ENCODE measurements around the gene TXNL4A.
A peak's percentile ranks its signal among the peaks of the same experiment; 100 is the strongest.
"Not testable (repeated sequence)": the region's sequence is repeated elsewhere in the genome, so short reads cannot be mapped to it uniquely, and the experiment has no call there.

The TXNL4A gene

GRCh38 chr18:79988451-79989194 is at the start of gene TXNL4A:
Gene TXNL4A, minus strand, starts transcription at chr18:79988563. Its CDS starts 171 bp downstream, at chr18:79988392.
- peak; percentile 84 for DNase-seq
- in situ Hi-C loops (cut with MboI; ENCODE audit: low pct_unique_long_range_greater_than_20kb, low sequenced_read_pairs) = no loop called here

- in situ Hi-C loops (cut with MboI; ENCODE audit: low pct_unique_long_range_greater_than_20kb, low sequenced_read_pairs) = no loop called here
- DNase-seq = no peak
Observed at GRCh38 chr18:80037300-80037699, 48.9 kb upstream of the TXNL4A start.

GRCh38 chr18:80035997-80036396 is 47.6 kb upstream of the TXNL4A start:
- in situ Hi-C loops (cut with MboI; ENCODE audit: low pct_unique_long_range_greater_than_20kb, low sequenced_read_pairs) = no loop called here
- DNase-seq = no peak

- in situ Hi-C loops (cut with MboI; ENCODE audit: low pct_unique_long_range_greater_than_20kb, low sequenced_read_pairs) = no loop called here
- no peak for DNase-seq
Observed at GRCh38 chr18:80034852-80035406, 46.6 kb upstream of the TXNL4A start.

- in situ Hi-C loops (cut with MboI; ENCODE audit: low pct_unique_long_range_greater_than_20kb, low sequenced_read_pairs) = no loop called here
- DNase-seq = peak; percentile 92
Observed at GRCh38 chr18:80034068-80034851, 45.9 kb upstream of the TXNL4A start, which contains the start of gene RBFA. Gene RBFA, plus strand, starts transcription at chr18:80034434. Its CDS starts 62 bp downstream, at chr18:80034496.

GRCh38 chr18:80033181-80034067 is 45.1 kb upstream of the TXNL4A start:
- peak; percentile 73 for DNase-seq
- in situ Hi-C loops (cut with MboI; ENCODE audit: low pct_unique_long_range_greater_than_20kb, low sequenced_read_pairs) = no loop called here

GRCh38 chr18:80029690-80030089 is 41.3 kb upstream of the TXNL4A start:
- DNase-seq = no peak
- in situ Hi-C loops (cut with MboI; ENCODE audit: low pct_unique_long_range_greater_than_20kb, low sequenced_read_pairs) = no loop called here

- DNase-seq; in situ Hi-C loops (cut with MboI; ENCODE audit: low pct_unique_long_range_greater_than_20kb, low sequenced_read_pairs): not testable (repeated sequence)
Observed at GRCh38 chr18:80027719-80028118, 39.4 kb upstream of the TXNL4A start.

GRCh38 chr18:80026363-80026762 is 38.0 kb upstream of the TXNL4A start:
- no peak for DNase-seq
- in situ Hi-C loops (cut with MboI; ENCODE audit: low pct_unique_long_range_greater_than_20kb, low sequenced_read_pairs) = no loop called here

- peak; percentile 55 for DNase-seq
Observed at GRCh38 chr18:80023173-80023572, 34.8 kb upstream of the TXNL4A start.

GRCh38 chr18:80022613-80023012 is 34.2 kb upstream of the TXNL4A start:
- in situ Hi-C loops (cut with MboI; ENCODE audit: low pct_unique_long_range_greater_than_20kb, low sequenced_read_pairs) = no loop called here

More at GRCh38 chr18:80023173-80023572, 34.8 kb upstream of the TXNL4A start:
- in situ Hi-C loops (cut with MboI; ENCODE audit: low pct_unique_long_range_greater_than_20kb, low sequenced_read_pairs) = no loop called here

GRCh38 chr18:80012714-80013113 is 24.4 kb upstream of the TXNL4A start:
- in situ Hi-C loops (cut with MboI; ENCODE audit: low pct_unique_long_range_greater_than_20kb, low sequenced_read_pairs) = no loop called here
- no peak for DNase-seq

More at GRCh38 chr18:80022613-80023012, 34.2 kb upstream of the TXNL4A start:
- peak; percentile 47 for DNase-seq

- in situ Hi-C loops (cut with MboI; ENCODE audit: low pct_unique_long_range_greater_than_20kb, low sequenced_read_pairs); DNase-seq: not testable (repeated sequence)
Observed at GRCh38 chr18:80011496-80012137, 23.3 kb upstream of the TXNL4A start.

GRCh38 chr18:80010551-80010906 is 22.2 kb upstream of the TXNL4A start:
- DNase-seq = no peak
- in situ Hi-C loops (cut with MboI; ENCODE audit: low pct_unique_long_range_greater_than_20kb, low sequenced_read_pairs) = no loop called here

- in situ Hi-C loops (cut with MboI; ENCODE audit: low pct_unique_long_range_greater_than_20kb, low sequenced_read_pairs) = no loop called here
Observed at GRCh38 chr18:80009661-80010550, 21.5 kb upstream of the TXNL4A start.

GRCh38 chr18:80006724-80007123 is 18.4 kb upstream of the TXNL4A start:
- in situ Hi-C loops (cut with MboI; ENCODE audit: low pct_unique_long_range_greater_than_20kb, low sequenced_read_pairs) = no loop called here
- DNase-seq = no peak

More at GRCh38 chr18:80009661-80010550, 21.5 kb upstream of the TXNL4A start:
- DNase-seq = no peak

GRCh38 chr18:80004600-80005342 is 16.4 kb upstream of the TXNL4A start:
- in situ Hi-C loops (cut with MboI; ENCODE audit: low pct_unique_long_range_greater_than_20kb, low sequenced_read_pairs) = no loop called here
- no peak for DNase-seq

All from KBM-7 (cell line).